ENCODE measurements around the gene ZSWIM5. TPM values are rescaled to one million over a fixed set of nuclear protein-coding genes. Genes with fewer than 3 reads are reported as not detected.

ZSWIM5 gene
- total and polyA plus RNA-seq, 2 of the 8 experiments (the other 6 are each of a cell fraction or from before 2014, with no cell fraction given), result 2.5 to 3.9 TPM

DNA sequence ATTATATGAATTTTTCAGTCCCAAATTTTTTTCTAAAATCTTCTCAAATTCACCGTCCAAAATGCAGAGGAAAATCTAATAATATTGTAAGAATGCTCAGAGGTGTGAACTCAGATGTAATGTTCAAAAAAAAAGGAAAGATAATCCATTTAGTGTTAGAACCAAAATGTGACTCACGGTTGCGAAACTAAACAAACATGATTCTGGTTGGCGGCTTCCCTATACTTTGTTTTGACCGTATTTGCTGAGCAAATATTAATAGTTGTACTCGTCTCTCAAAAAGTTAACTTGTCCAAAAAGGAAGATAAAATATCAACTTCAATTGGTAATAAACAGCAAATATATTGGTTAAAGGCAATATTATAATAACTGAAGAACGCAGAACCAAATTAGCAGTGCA is 34.4 kb downstream of the ZSWIM5 start:
- CTCF ChIA-PET (ENCODE audit: partially characterized antibody), result interaction anchor here (0.7 to 1.2 kb wide), 2 partner anchors 12 to 119 kb away, joined by 3 read pairs; no protein-coding TSS in a partner anchor
- no peak overlapping the region for H2AK5ac ChIP-seq (ENCODE audit: low read depth, low read length)
- TF ChIP-seq GABPA (IDR thresholded peaks at IDR 0.05; ENCODE audit: borderline replicate concordance, insufficient read depth, low read length) (no peak), HDAC2 (IDR thresholded peaks at IDR 0.05; ENCODE audit: borderline replicate concordance in 1 of 2, low read depth in 2 of 2, low read length in 2 of 2) (no peak), CBX8 (IDR thresholded peaks at IDR 0.05; ENCODE audit: borderline replicate concordance, low read depth, low read length) (no peak), PHF8 (conservative IDR thresholded peaks at IDR 0.05; ENCODE audit: low read depth, low read length) (no peak), EP300 (IDR thresholded peaks at IDR 0.05; ENCODE audit: borderline replicate concordance in 1 of 2, low read depth in 2 of 2, low read length in 2 of 2) (no peak), CREB1 (IDR thresholded peaks at IDR 0.05) (no peak), ZNF274 (IDR thresholded peaks at IDR 0.05; ENCODE audit: borderline replicate concordance, extremely low read depth, low read length) (no peak), CEBPB (IDR thresholded peaks at IDR 0.05; ENCODE audit: low read depth, low read length) (no peak), RNF2 (IDR thresholded peaks at IDR 0.05; ENCODE audit: borderline replicate concordance, low read depth, low read length, missing control alignments, poor library complexity, severe bottlenecking) (no peak), KDM4A (IDR thresholded peaks at IDR 0.05; ENCODE audit: low read depth, low read length, severe bottlenecking) (no peak)
- TF ChIP-seq, protein P1, sequence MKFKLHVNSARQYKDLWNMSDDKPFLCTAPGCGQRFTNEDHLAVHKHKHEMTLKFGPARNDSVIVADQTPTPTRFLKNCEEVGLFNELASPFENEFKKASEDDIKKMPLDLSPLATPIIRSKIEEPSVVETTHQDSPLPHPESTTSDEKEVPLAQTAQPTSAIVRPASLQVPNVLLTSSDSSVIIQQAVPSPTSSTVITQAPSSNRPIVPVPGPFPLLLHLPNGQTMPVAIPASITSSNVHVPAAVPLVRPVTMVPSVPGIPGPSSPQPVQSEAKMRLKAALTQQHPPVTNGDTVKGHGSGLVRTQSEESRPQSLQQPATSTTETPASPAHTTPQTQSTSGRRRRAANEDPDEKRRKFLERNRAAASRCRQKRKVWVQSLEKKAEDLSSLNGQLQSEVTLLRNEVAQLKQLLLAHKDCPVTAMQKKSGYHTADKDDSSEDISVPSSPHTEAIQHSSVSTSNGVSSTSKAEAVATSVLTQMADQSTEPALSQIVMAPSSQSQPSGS (IDR thresholded peaks at IDR 0.05; ENCODE audit: low read length), result no peak

More for the DNA sequence above, 34.4 kb downstream of the ZSWIM5 start:
- no peak overlapping the region for H2BK15ac ChIP-seq (ENCODE audit: low read length)
- H4K91ac ChIP-seq (replicated peaks; ENCODE audit: insufficient read length, low read length), result no peak overlapping the region
- H2BK120ac ChIP-seq (replicated peaks; ENCODE audit: low read depth, low read length), result no peak overlapping the region
- H3K14ac ChIP-seq (ENCODE audit: insufficient read length), result no peak overlapping the region
- H2BK5ac ChIP-seq (ENCODE audit: low read depth, low read length), result no peak overlapping the region
- no peaks in the 10 kb centered on the region for H3K9me3 ChIP-seq (ENCODE audit: insufficient read depth in 2 of 2, low read depth in 1 of 2, low read length in 1 of 2)
- no peak overlapping the region for H3K18ac ChIP-seq (ENCODE audit: extremely low read depth, low read length)
- no peak overlapping the region for H3K4me2 ChIP-seq (ENCODE audit: insufficient read depth in 1 of 2, low read depth in 2 of 2, low read length in 2 of 2)
- H3K23me2 ChIP-seq (ENCODE audit: low read depth, low read length), result no peaks in the 10 kb centered on the region
- H3K4me1 ChIP-seq (replicated peaks in 1 of 4; ENCODE audit: control insufficient read depth in 3 of 4, insufficient read depth in 4 of 4, low read length in 3 of 4), result no peaks in the 10 kb centered on the region
- no peaks in the 10 kb centered on the region for H3K79me1 ChIP-seq (ENCODE audit: low read depth, low read length)
- no peak overlapping the region for H3K4ac ChIP-seq (replicated peaks; ENCODE audit: insufficient read length, low read depth, low read length)
- DNase-seq (ENCODE audit: low read depth in 1 of 2, low spot score in 2 of 2), result no peak
- H3K23ac ChIP-seq (ENCODE audit: insufficient read length), result no peak overlapping the region
- no peaks in the 10 kb centered on the region for H3K36me3 ChIP-seq (ENCODE audit: control insufficient read depth in 2 of 4, insufficient read depth in 4 of 4, low read length in 3 of 4)
- no peak overlapping the region for H3K4me3 ChIP-seq (ENCODE audit: extremely low read depth in 1 of 4, insufficient read depth in 2 of 4, low read depth in 3 of 4, low read length in 4 of 4)
- FAIRE-seq, result no peak
- POLR2A ChIA-PET (ENCODE audit: partially characterized antibody), result no interaction called here
- no peak overlapping the region for H4K5ac ChIP-seq (ENCODE audit: insufficient read length, low read depth, low read length)
- H3K79me2 ChIP-seq (ENCODE audit: control insufficient read depth in 1 of 2, insufficient read depth in 2 of 2, low read length in 2 of 2), result no peaks in the 10 kb centered on the region
- no peak overlapping the region for H4K8ac ChIP-seq (ENCODE audit: extremely low read depth, insufficient read depth, low read length)
- H3K56ac ChIP-seq (replicated peaks; ENCODE audit: insufficient read length, low read depth, low read length), result no peak overlapping the region
- no peaks in the 10 kb centered on the region for H4K20me1 ChIP-seq (replicated peaks in 1 of 2; ENCODE audit: control insufficient read depth in 1 of 2, insufficient read depth in 2 of 2, low read length in 2 of 2)
- H2BK12ac ChIP-seq (ENCODE audit: low read depth, low read length), result no peak overlapping the region
- H2BK20ac ChIP-seq (ENCODE audit: low read length), result no peak overlapping the region
- H3K9ac ChIP-seq (replicated peaks in 1 of 4; ENCODE audit: extremely low read depth in 1 of 4, low read depth in 3 of 4, low read length in 3 of 4), result no peak overlapping the region
- H2AFZ ChIP-seq (ENCODE audit: low read length), result no peak overlapping the region
- WGBS, 2 experiments (ENCODE audit: extremely low coverage in 1 of 2, insufficient coverage in 1 of 2, insufficient read length in 1 of 2, insufficient replicate concordance in 2 of 2, low coverage in 1 of 2, low lambda C conversion rate in 2 of 2, missing lambda C conversion rate in 1 of 2), result 95% methylated on average over 7 of the region's 7 CpGs; no CpG with 5 or more reads in 1 of the 2 experiments
- no peak overlapping the region for H3K27ac ChIP-seq (ENCODE audit: low read depth, low read length)
- H3K27me3 ChIP-seq (replicated peaks in 1 of 4; ENCODE audit: control insufficient read depth in 3 of 4, extremely low read depth in 1 of 4, insufficient read depth in 3 of 4, low read length in 3 of 4), result no peaks in the 10 kb centered on the region
